Thyroid gland (tissue), 4 donors: ENCODE results near the gene SPATA20.

ENCODE experiments used
- POLR2A ChIP-seq, 2 donors: fragments of 450-650 bp; IDR thresholded peaks; one replicate each; pipeline ENCODE4 v1.6.1; 2017; ENCODE audit warnings: antibody characterized with exemption in 2 of 2, mild to moderate bottlenecking in 2 of 2, moderate library complexity in 1 of 2
- TF ChIP-seq, protein P1 (sequence below), 6 experiments: fragments of 200-600 bp in 3 of 6; fragments of 450-650 bp in 3 of 6; sonication (generic) in 3 of 6; IDR thresholded peaks; one replicate each; pipeline ENCODE4 v1.5.1; 2016 to 2019; ENCODE audit warnings: antibody characterized with exemption in 6 of 6, mild to moderate bottlenecking in 2 of 6, inconsistent platforms in 1 of 6, moderate library complexity in 1 of 6

DNA sequence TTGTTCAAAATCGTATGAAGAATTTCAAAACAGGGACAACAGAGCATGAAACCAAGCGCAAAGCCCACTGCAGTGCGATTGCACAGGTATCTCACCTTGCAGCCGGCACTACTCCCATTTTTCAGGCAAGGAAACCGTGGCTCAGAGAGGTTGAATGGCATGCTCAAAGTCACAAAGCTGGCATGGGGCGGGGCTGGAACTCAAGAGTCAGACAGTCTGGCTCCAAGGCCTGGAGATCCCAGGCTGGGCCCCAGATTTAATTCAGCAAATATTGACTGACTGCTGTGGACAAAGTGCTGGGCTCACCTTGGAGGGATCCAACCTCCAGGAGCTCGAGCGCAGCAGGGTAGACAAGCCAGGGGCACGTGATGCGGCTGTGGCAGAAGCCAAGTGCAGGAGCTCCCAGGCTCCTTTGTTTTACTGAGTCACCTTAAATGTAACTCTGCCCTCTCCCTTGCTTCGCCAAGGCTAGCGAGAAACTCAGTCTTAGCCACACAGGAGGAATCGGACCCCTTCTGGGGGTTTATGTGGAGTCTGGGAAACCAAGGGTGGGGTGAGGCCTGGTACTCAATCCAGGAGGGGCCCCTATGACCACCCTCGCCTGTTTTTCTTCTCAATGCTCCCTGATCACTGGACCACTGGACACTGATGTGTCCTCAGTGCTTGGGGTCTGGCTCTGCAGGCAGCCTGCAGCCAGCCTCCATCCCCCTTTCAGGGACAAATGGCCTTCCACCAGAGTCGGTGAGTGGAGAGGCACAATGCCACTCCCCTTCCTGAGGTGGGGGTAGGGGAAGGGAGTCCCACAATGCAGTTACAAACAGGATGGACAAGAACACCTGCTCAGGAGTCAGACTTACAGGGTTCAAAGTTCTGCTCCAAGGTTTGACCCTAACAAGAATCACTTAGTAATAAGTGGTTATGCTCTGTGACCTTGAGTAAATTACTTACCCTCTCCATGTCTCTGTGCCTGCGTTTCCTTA, 3.9 kb upstream of the SPATA20 start:
- TF ChIP-seq, protein P1, sequence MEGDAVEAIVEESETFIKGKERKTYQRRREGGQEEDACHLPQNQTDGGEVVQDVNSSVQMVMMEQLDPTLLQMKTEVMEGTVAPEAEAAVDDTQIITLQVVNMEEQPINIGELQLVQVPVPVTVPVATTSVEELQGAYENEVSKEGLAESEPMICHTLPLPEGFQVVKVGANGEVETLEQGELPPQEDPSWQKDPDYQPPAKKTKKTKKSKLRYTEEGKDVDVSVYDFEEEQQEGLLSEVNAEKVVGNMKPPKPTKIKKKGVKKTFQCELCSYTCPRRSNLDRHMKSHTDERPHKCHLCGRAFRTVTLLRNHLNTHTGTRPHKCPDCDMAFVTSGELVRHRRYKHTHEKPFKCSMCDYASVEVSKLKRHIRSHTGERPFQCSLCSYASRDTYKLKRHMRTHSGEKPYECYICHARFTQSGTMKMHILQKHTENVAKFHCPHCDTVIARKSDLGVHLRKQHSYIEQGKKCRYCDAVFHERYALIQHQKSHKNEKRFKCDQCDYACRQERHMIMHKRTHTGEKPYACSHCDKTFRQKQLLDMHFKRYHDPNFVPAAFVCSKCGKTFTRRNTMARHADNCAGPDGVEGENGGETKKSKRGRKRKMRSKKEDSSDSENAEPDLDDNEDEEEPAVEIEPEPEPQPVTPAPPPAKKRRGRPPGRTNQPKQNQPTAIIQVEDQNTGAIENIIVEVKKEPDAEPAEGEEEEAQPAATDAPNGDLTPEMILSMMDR (IDR thresholded peaks at IDR 0.05): no peak
- no peak for TF ChIP-seq POLR2A (IDR thresholded peaks at IDR 0.05)
